Measurements from ENCODE around the gene SLFN14. TPM values are rescaled to one million over a fixed set of nuclear protein-coding genes. Genes with fewer than 3 reads are reported as not detected.

Gene SLFN14
- total RNA-seq, 1 experiment from 2014 or later, result not detected

DNA sequence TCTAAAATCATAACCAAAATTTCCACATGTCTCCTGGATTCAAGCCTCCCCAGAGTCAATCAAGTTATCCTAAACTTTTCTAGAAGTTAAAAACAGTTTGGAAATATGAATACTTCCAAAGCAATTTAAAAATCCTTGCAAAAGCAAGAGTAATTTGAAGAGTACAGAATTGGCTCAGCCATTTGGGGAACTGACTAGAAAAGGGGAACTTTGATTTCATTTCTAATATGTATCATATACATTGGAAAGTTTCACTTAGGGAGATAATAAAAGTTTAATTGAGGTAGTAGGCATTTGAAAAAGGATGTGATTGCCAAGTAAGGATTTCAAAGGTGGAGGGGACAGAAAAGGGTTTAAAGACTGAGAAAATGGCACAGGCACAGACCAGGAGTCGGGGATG lies 14.1 kb downstream of the SLFN14 start:
- ChIA-PET POLR2A (ENCODE audit: unreplicated experiment) (no interaction called here), CTCF (no interaction called here)
- no peaks in the 10 kb centered on the region for H3K36me3 ChIP-seq (ENCODE audit: low read depth)
- no peak overlapping the region for H3K27ac ChIP-seq
- H3K4me2 ChIP-seq, result no peak overlapping the region
- BruUV-seq (replicated peaks), result no TSS peak
- no peaks in the 10 kb centered on the region for H3K4me1 ChIP-seq (replicated peaks; ENCODE audit: insufficient read depth)
- no peaks in the 10 kb centered on the region for H4K20me1 ChIP-seq (ENCODE audit: insufficient read depth)
- H3K9me2 ChIP-seq (ENCODE audit: insufficient read depth), result no peaks in the 10 kb centered on the region
- no peaks in the 10 kb centered on the region for H3K79me2 ChIP-seq (ENCODE audit: low read depth)
- intact Hi-C loops (cut with micrococcal nuclease; ENCODE audit: unreplicated experiment), result no loop called here
- no peak for DNase-seq
- peaks cover 40% of the 10 kb centered on the region for H3K27me3 ChIP-seq (ENCODE audit: insufficient read depth, low read depth)
- no peak overlapping the region for H3K4me3 ChIP-seq
- H3F3A ChIP-seq (ENCODE audit: insufficient read depth, low read depth), result no peaks in the 10 kb centered on the region
- H2AFZ ChIP-seq, result no peak overlapping the region
- TF ChIP-seq EZH2 (IDR thresholded peaks at IDR 0.05; ENCODE audit: low read depth) (no peak), CTCF (conservative IDR thresholded peaks at IDR 0.05) (no peak)
- H3K9me3 ChIP-seq (ENCODE audit: insufficient read depth, low read depth), result no peaks in the 10 kb centered on the region

DNA sequence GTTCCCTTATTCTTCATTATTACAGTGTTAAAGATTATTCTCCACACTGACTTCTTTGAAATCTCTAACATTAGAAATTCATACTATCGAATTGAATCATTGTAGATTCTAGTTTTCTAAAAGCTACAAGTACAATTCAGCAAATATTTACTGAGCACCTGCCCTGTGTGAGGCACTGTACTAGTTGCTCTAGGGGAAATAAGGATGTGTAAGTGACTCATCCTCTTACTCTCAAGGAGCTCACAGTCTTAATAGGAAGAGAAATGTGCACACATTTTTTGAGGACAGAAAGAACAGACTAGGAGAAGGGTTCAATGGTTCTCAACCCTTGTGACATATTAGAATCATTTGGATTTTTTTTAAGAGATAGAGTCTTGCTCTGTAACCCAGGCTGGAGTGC lies 15.5 kb downstream of the SLFN14 start:
- Histone ChIP-seq H3K4me1 (replicated peaks; ENCODE audit: insufficient read depth) (no peaks in the 10 kb centered on the region), H4K20me1 (ENCODE audit: insufficient read depth) (no peaks in the 10 kb centered on the region), H3K36me3 (ENCODE audit: low read depth) (no peaks in the 10 kb centered on the region), H3K79me2 (ENCODE audit: low read depth) (no peaks in the 10 kb centered on the region), H3K9me2 (ENCODE audit: insufficient read depth) (no peaks in the 10 kb centered on the region), H3K9me3 (ENCODE audit: insufficient read depth, low read depth) (no peaks in the 10 kb centered on the region), H3K4me2 (no peak overlapping the region), H3K27ac (no peak overlapping the region), H3K27me3 (ENCODE audit: insufficient read depth, low read depth) (peaks cover 35% of the 10 kb centered on the region), H2AFZ (no peak overlapping the region), H3F3A (ENCODE audit: insufficient read depth, low read depth) (no peaks in the 10 kb centered on the region), H3K4me3 (no peak overlapping the region)
- no peak for DNase-seq
- POLR2A ChIA-PET (ENCODE audit: unreplicated experiment), result no interaction called here
- CTCF ChIA-PET, result interaction anchor here (0.7 kb wide), 1 partner anchor 950 kb away, joined by 3 read pairs; no protein-coding TSS in a partner anchor
- intact Hi-C loops (cut with micrococcal nuclease; ENCODE audit: unreplicated experiment), result no loop called here
- TF ChIP-seq CTCF (conservative IDR thresholded peaks at IDR 0.05) (no peak), EZH2 (IDR thresholded peaks at IDR 0.05; ENCODE audit: low read depth) (no peak)
- no TSS peak for BruUV-seq (replicated peaks)

DNA sequence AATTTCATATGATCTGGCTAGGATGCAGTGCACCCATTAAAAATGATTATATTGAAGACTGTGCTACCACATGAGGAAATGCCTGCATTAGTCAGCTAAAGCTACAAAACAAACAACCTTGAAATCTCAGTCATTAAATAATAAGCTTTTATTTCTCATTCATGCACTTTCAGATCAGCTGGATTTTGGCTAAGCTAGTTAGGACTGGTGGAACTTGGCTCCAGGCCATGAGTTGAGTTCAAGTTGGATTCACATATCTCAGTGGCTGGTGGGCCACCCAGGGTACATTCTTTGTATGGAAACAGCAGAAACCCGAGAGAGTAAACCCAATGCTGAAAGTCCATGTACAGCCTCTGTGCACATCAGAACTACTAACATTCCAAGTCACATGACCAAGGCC lies 16.8 kb downstream of the SLFN14 start:
- no peak for DNase-seq
- CTCF ChIA-PET, result no interaction called here
- no peaks in the 10 kb centered on the region for H4K20me1 ChIP-seq (ENCODE audit: insufficient read depth)

More for the DNA sequence above, 16.8 kb downstream of the SLFN14 start:
- H3K79me2 ChIP-seq (ENCODE audit: low read depth), result no peaks in the 10 kb centered on the region
- POLR2A ChIA-PET (ENCODE audit: unreplicated experiment), result interaction anchor here (0.6 kb wide), 1 partner anchor 650 kb away, joined by 4 read pairs; no protein-coding TSS in a partner anchor
- intact Hi-C loops (cut with micrococcal nuclease; ENCODE audit: unreplicated experiment), result no loop called here
- TF ChIP-seq EZH2 (IDR thresholded peaks at IDR 0.05; ENCODE audit: low read depth) (no peak), CTCF (conservative IDR thresholded peaks at IDR 0.05) (no peak)
- H3K4me1 ChIP-seq (replicated peaks; ENCODE audit: insufficient read depth), result no peaks in the 10 kb centered on the region
- H3K4me2 ChIP-seq, result no peak overlapping the region
- no peak overlapping the region for H2AFZ ChIP-seq
- no peaks in the 10 kb centered on the region for H3K9me3 ChIP-seq (ENCODE audit: insufficient read depth, low read depth)
- H3K4me3 ChIP-seq, result no peak overlapping the region
- peaks cover 23% of the 10 kb centered on the region for H3K27me3 ChIP-seq (ENCODE audit: insufficient read depth, low read depth)
- no TSS peak for BruUV-seq (replicated peaks)
- H3K9me2 ChIP-seq (ENCODE audit: insufficient read depth), result no peaks in the 10 kb centered on the region
- no peaks in the 10 kb centered on the region for H3F3A ChIP-seq (ENCODE audit: insufficient read depth, low read depth)
- no peaks in the 10 kb centered on the region for H3K36me3 ChIP-seq (ENCODE audit: low read depth)
- H3K27ac ChIP-seq, result no peak overlapping the region
